NCI-H1930 (cell line): ENCODE results near the gene FAM168A.

ENCODE experiments used
- DNase-seq, 2 experiments: peaks; one replicate each; lab custom pipeline; 2025; lab: John Stamatoyannopoulos, UW

FAM168A gene

DNA sequence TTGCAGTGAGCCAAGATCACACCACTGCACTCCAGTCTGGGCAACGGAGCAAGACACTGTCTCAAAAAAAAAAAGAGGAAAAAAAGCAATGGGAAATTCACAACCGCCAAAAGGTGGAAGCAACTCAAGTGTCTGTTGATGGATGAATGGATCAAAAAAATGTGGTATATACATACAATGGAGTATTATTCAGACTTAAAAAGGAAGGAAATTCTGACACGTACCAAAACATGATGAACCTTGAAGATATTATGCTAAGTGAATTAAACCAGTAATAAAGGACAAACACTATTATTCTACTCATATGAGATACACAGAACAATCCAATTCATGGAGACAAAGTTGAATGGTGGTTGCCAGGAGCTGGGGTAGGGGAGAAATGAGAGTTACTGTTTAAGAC lies 40.9 kb downstream of the FAM168A start:
- DNase-seq = no peak

DNA sequence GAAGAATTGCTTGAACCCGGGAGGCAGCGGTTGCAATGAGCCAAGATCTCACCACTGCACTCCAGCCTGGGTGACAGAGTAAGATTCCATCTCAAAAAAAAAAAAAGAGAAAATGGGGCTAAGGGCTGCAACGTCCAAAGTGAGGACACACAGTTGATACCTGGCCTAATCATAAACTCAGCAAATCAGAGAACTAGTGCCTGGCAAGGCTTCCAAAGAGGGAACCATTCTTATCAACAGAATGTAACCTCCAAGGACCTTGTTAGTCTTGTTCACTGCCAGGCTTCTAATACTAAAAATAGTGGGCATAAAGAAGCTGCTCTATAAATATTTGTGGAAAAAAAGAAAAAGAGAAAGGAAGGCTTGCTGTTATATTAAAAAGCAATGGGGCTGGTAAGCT lies 42.3 kb downstream of the FAM168A start:
- no peak for DNase-seq

DNA sequence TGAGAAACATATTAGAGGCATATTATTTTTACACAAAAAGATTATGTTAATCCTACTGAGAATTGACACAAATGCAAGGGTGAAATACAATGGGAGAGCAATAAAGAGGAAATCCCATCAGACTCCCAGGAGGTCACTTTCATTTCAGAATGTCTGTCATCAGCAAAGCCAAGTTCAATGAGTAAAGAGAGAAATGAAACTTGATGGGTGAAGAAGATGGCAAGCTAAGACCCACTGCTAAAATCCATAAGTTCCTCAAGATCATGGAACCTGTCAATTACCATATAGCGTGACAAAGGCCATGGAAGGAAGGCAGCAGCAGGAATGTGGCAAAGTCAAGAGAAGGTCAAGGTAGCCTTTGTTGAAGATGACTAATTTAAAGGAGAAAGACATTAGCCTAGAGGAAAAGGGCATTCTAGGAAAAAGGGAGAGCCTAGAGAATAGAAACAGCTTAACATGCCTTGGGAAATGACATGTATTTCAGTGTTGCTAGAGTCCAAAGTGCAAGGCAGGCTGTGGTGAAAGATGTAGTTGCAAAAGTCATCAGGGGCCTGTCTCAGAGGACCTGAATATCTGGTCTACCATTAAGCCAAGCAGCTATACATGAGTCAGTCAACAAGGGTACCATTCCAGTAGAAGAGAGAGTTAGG lies 43.1 kb downstream of the FAM168A start:
- DNase-seq = no peak

DNA sequence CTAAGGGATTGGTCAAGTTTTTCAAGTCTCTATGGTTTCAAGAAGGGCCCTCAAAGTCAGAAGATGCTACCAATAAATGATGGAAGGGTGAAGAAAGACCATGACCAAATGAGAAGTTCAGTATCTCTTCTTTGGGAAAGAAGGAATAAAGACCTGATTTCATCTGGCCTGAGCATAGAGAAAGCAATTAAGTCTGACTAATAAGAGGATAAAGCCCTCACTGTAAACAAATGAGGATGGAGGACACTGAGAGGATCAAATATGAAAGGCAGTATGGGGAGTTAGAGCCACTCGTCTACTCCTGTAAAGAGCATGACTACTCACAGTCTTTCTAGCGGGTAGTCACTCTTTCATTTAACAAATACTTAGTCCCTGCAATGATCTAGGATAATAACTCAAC lies 44.6 kb downstream of the FAM168A start:
- DNase-seq = no peak

DNA sequence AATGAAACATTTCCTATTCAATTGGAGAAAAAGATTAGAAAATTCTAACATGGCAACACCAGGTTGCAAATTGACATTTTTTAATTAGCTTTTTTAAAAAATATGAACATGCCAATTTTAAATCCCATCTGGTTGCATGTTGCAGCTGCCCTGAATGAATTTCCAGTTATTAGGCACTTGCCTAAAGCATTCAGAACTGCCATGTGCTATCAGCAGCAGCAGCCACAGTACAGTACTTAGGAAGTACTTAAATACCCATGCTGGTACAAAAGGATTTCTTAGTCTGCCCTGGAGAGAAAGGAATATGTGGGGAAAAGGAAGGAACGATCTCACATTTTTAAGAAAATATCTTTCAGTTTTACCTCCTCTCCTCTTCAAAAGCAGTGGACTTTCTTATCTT lies 46.2 kb downstream of the FAM168A start:
- no peak for DNase-seq

DNA sequence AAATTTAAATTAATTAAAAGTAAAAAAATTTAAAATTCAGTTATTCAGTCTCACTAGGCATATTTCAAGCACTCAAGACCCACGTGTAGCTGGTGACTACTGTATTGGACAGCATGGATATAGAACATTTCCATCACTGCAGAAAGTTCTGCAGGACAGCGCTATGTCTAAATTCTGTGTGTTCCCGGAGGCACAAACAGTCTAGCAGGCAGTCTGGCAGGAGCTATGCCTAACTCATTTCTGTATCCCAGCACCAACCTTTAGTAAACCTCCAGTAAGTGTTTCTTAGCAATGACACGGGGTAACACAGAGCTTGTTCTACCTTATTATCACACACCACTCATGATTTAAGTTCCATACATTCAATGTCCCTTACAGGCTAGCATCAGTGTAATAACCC lies 48.5 kb downstream of the FAM168A start:
- DNase-seq = no peak

DNA sequence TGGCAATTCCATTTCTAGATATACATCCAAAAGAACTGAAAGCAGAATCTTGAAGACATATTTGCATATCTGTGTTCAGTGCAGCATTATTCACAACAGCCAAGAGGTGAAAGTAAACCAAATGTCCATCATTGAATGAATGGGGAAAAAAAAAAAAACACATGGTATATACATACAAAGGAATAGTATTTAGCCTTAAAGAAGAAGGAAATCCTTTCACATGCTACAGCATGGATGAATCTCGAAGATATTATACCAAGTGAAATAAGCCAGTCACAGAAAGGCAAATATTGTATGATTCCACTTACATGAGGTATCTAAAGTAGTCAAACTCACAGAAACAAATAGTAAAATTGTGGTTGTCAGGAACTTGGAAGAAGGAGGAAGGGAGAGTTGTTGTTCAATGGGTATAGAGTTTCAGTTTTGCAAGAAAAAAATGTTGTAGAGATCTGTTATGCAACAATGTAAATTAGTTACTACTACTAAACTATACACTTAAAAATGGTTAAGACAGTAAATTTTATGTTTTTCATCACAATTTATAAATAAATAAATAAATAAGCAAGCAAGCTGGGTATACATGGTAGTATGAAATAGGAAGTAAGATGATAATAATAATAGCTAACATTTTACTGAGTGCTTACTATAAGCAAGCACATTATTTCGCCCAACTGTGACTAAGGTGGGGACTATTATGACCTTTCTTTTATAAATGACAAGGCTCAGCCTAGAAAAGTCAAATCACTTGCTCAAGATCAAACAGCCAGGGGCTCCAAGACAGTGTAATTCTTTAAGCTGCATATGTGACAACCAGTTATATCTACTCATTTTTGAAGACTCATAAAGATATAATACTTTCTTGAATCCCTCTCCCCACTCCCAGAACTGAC lies 50.0 kb downstream of the FAM168A start:
- DNase-seq = no peak

DNA sequence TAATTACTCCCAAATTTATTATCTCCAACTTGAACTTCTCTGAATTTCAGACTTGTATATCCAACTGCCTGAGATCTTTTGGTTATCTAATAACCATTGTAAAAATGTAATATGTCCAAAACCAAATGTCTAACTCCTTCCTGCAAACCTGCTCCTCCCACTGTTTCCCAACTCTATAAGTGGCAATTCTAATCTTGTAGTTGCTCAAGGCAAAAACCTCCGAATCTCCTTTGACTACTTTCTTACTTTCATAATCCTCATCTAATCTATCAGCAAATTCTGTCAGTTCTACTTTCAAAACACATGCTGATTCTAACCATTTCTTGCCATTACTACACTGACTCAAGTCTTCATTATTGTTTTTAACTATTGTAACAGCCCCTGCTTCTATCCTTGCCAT lies 55.7 kb downstream of the FAM168A start:
- DNase-seq = no peak

DNA sequence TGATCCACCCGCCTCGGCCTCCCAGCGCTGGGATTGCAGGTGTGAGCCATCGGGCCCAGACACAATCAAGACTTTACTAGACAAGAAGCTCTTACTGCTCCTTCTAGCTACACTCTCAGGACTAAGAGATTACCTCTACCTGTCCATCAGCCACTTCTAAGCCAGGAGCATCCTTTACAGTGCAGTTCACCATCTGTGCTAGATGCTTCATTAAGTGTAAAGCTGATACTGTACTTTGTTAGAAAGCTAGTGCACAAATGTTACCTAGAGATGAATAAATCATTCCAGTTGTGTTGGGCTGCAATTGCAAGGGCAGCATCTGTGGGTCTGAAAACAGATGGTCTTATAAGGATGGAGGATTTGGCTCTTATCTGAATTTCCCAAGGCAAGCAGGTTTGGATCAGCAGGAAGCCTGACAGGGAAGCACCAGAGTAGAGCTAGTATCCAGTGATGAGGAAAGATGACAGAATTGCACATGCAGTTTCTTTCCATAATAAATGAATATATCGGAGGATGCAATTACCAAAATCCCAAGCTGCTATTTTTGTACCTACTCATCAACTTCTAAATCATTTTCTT lies 58.3 kb downstream of the FAM168A start:
- DNase-seq = no peak

DNA sequence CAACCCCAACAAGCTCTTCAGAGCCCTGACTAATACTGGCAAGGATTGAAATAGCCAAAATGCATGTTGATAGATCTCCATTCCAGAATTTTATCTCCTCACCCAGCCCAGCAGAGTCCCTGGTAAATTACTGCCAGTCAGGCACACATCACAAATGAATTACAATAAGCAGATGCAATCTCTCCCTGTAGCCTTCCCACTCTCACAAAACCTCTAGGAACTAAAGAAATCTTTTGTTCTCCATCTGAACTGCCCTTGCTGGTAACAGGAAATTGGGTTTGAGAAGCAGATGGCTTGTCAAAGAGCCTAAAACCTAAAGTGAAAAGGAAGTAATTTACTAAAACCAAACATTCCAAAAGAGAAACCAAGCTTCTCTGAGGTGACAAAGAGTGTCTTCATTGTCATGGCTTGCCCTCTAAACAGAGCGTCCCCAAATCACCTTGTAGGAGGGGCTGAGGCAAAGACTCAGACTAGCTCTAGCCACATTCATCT lies 59.5 kb downstream of the FAM168A start:
- DNase-seq = no peak

DNA sequence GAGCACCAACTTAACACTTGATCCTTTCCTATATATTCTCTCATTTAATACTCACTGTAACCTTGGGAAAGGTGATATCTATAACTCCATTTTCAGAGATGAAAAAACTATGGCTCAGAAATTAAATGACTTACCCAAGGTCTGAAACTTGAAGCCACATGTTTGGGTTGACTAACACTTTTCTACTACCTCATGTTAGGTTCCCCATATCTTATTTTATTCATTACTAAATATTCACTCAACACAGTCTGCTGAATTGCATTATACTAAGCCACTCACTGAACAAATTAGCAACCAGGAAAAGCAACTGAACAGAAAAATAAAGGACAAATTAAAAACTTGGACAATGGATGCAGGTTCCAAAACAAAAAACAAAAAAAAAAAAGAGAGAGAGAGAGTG lies 59.9 kb downstream of the FAM168A start:
- no peak for DNase-seq

DNA sequence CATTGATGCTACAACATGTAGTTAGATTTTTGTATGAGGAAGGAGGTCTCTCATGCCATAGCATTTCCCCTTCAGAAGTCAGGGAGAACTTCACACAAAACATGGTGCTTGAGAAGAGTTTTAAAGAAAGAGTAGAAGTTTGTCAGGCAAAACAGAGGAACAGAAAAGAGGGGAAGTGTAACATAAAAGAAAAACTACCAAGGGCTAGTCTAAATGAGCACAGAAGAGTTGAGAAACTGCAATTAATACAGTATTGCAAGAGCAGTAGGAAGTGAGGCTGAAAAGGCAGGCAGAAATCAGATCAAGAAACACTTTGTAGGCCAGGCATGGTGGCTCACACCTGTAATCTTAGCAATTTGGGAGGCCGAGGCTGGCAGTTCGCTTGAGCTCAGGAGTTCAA lies 61.0 kb downstream of the FAM168A start:
- DNase-seq = no peak

DNA sequence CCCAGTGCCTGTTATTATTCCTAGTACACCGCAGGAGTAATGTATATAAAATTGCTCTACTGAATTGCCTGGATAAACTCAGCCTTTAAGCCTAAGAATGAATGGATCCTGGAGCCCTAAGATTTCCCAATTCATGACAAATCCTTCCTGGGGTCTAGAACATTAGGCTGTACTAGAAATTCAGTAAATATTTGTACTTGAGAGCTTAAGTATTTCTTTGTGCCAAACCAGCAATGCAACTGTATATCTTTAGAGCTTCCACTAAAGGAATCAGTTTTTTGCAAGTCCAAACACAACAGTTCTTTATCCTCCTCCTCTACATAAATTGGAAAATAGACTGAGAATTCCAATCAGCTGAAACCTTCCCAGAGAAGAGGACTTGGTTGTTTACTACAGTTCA lies 65.6 kb downstream of the FAM168A start:
- no peak for DNase-seq

DNA sequence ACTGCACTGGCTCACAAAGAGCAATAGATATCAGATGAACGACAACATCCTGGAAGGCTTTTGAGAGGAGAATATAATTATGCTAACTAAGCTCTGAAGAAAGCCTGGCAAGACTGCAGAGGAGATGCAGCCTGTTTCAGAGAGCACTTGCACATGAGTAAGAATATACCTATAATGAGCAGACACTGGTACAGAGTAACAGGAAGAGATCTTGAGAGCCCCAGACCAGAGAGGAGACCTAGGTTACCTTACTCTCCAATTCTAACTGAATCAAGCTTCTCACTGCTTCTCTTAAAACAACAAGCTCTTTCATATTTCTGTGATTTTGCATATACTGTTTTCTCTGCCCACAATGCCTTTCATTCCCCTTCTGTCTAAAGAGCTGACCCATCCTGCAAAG lies 66.5 kb downstream of the FAM168A start:
- no peak for DNase-seq

DNA sequence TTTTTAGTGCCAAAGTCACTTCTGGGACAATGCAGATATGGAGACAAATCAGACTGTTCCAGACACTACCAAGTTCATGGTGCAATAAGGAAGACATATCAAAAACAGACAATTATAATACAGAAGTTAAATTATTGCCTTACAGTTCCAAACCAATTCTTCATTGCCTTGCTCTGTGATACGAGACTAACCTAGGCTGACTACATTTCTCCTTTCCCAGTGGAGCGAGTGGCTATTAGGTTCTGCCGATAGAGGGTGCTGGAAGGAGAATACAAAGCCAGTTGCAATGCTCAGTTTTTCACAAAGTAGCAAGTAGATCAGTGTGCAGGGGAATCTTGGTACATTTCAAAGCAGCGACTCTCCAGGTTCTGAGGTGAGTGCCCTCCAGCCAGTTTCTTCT lies 67.8 kb downstream of the FAM168A start:
- no peak for DNase-seq

DNA sequence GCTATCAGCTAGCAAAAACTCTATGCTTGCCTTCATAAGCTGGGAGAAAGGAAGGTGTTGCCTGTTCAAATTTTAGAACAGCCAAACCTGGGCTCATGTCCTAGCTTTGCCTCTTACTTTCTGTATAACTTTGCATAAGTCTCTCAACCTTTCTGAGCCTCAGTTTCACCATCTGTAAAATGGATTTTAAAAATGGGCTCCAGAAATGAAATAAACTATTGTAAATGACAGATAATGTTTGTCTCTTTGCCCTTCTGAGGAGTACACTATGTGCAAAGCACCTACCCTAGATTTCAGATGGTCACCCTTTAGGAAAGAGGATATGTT lies 68.7 kb downstream of the FAM168A start:
- DNase-seq = no peak

DNA sequence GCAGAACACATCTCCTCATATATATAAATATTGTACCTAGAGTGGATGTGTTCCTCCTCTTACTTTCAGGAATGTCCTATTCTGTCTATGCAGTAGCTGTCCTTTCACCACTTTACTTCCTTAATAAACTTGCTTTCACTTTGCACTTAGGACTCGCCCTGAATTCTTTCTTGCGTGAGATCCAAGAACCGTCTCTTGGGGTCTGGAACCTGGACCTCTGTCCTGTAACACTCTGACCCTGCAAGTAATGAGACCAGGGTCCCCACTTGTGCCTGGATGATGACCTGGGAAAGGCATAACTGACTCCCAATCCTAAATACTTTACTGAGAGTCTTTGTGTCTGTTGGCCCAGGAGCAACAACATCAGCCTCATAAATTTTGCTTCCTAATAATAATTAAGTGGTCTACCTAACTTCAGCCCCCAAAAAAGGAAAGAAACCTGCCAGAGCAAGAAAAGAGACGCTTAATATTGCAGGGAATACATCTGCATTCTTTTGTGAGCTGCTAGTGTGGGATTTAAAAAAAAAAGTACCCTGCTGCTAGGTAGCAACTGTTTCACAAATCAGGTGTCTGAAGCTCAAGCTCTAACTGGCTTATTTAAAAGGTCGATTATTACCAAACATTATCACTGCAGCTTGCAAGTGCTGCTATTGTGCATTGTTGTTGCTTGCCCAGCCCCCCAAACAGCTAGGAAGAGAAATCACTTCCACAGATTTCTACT lies 69.3 kb downstream of the FAM168A start:
- no peak for DNase-seq

DNA sequence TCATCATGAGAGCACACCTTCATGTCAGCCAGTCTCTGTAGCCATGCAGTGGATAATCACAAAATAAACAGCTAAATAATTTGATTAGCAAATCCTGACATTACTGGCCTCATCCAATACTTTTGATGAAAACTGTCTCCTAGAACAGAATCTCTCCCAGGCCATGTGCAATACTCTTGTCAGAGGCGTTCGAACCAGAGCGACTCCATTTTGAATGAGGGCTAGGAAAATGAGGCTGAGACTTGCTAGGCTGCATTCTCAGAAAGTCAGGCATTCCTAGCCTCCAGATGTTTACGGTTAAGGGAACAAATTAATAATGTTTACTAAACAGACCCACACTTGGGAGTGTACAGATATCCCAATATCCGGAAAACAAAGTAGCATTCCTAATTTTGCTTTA lies 69.9 kb downstream of the FAM168A start:
- DNase-seq = no peak

DNA sequence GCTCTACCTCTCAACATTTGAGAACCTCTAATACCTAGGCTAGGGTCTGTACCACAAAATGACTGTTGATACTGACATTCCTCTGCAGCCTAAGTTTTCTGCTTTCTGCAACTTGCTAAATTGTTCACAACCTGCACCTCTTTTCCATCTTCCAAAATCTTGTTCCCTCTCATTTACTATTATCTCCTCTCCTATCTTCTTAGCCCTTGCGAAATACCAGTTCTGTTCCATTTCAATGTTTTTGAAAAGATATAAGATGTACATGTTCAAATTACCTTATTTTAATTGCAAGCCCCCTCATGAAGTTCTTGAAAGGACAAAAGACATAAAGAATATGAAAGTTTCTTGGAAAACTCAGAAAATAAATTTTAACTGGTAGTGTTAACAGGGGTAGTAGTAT lies 72.3 kb downstream of the FAM168A start:
- DNase-seq = no peak

DNA sequence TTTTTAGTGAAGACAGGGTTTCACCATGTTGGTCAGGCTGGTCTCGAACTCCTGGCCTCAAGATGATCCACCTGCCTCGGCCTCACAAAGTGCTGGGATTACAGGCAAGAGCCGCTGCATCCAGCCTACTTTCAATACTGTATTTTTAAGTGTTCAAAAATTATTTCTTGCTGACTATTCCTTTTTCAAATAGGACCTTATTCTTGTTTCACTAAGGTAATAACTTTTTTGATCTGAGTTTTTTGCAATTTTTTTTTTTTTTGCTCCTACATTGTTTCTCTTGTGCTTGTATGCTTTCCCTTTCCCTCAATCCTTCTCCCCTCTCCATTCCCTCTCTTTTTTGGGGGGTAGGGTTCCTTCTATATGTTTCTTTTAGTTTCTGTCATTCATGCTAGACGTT lies 73.1 kb downstream of the FAM168A start:
- DNase-seq = no peak

DNA sequence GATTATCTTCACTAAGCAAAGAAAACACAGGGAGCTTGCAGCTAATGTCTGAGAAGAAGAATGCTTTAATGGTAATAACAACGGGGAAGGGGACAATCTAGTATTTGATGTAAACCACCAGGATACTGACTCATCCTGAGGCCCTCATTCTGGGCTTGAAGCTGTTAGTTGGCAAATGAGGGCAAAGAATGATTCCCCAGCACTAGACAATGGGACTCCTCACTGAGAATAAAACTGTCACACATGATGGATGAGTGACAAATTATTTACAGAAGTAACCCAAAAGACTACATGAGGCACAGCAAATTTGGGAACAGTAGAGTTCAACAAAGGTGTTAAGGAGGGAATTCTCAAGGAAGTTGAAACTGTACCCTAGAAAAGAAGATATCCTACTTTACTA lies 76.3 kb downstream of the FAM168A start:
- DNase-seq = peak; percentile 39 to 68

DNA sequence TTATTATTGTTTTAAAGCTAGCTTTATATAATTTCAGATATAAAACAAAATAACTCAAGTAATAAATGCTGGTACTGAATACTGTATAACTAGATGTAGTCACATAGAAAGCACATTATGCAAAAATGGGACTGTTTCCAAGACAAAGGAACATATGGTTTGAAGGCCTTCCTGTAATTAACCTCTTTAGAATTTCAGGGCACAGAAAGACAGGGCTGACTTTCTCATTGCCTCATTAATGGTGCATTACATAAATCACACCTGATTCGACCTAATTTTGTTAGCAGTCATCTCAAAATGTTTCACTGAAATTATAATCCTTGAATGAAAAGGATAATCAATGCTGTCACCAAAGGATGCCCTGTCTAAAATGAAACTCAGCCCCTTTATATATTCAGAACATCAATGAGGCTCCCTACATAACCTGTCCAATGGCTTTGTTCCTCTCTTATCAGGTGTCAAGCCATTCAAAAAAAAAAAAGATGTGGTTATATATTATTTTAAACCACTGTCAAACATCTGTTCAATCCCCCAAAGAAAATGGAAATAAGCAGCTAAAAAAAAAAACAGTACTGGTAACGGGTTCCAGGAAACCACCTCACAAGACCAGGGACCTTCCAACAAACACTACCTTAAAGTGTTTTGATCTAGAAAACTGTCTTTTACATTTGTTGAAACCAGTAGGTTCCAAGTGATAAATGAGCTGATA lies 77.4 kb downstream of the FAM168A start:
- DNase-seq = no peak
